ENCODE data around the gene STXBP2. TPM values are rescaled to one million over a fixed set of nuclear protein-coding genes. Genes with fewer than 3 reads are reported as not detected.
A peak's percentile ranks its signal among the peaks of the same experiment; 100 is the strongest.

STXBP2 gene
- total RNA-seq, 1 donor from 2014 or later: 12.7 TPM

DNA sequence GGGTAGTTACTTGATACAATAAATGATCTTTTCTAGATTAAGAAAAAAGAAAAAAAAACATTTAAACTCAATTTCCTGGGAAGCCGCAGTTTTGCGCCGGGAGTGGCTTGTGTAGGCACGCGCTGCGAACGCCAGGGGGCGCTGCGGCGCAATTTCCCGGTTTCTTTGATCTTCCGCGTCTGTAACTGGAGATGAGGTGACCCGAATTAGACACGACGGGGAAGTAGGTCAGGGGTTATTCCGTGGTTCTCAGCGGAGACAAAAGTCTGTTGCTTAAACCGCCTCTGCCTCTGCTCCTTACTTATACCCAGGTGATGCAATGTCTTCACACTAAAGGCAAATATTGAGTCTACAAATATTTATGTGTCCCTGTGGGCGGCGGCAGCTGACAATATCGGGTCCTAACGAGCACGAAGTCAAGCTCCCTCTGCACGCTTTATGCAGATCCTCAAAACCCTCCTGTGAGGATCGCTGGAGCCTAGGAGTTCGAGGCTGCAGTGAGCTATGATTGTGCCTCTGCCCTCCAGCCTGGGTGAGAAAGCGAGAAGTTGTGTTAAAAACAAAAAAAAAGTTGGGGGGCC is 15.2 kb downstream of the STXBP2 start:
- H3K36me3 ChIP-seq: no peaks in the 10 kb centered on the region
- H3K9me3 ChIP-seq (ENCODE audit: low read depth): no peaks in the 10 kb centered on the region
- H3K27ac Mint-ChIP-seq: peak overlapping the region; percentile 70
- peaks cover 62% of the 10 kb centered on the region for H3K27me3 ChIP-seq
- TF ChIP-seq EZH2 (IDR thresholded peaks at IDR 0.05): no peak
- TF ChIP-seq, protein P1, sequence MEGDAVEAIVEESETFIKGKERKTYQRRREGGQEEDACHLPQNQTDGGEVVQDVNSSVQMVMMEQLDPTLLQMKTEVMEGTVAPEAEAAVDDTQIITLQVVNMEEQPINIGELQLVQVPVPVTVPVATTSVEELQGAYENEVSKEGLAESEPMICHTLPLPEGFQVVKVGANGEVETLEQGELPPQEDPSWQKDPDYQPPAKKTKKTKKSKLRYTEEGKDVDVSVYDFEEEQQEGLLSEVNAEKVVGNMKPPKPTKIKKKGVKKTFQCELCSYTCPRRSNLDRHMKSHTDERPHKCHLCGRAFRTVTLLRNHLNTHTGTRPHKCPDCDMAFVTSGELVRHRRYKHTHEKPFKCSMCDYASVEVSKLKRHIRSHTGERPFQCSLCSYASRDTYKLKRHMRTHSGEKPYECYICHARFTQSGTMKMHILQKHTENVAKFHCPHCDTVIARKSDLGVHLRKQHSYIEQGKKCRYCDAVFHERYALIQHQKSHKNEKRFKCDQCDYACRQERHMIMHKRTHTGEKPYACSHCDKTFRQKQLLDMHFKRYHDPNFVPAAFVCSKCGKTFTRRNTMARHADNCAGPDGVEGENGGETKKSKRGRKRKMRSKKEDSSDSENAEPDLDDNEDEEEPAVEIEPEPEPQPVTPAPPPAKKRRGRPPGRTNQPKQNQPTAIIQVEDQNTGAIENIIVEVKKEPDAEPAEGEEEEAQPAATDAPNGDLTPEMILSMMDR (IDR thresholded peaks at IDR 0.05): peak; percentile 96
- TF ChIP-seq EZH2phosphoT487 (IDR thresholded peaks at IDR 0.05): no peak
- peaks cover 11% of the 10 kb centered on the region for H3K4me1 Mint-ChIP-seq
- peak overlapping the region; percentile 61 for H3K4me3 Mint-ChIP-seq
- H3K27me3 Mint-ChIP-seq (ENCODE audit: insufficient read depth, low read depth): peaks cover 16% of the 10 kb centered on the region
- H3K36me3 Mint-ChIP-seq: no peaks in the 10 kb centered on the region
- no peak overlapping the region for H3K27ac ChIP-seq
- no peak overlapping the region for H3K9ac ChIP-seq
- H2AFZ ChIP-seq (replicated peaks): peak overlapping the region; percentile 86
- H3K4me2 ChIP-seq: peak overlapping the region; percentile 75
- H3K79me2 ChIP-seq (ENCODE audit: low read depth): no peaks in the 10 kb centered on the region
- peaks cover 4% of the 10 kb centered on the region for H3F3A ChIP-seq (ENCODE audit: low read depth)
- H4K20me1 ChIP-seq (ENCODE audit: low read depth): no peaks in the 10 kb centered on the region
- no peaks in the 10 kb centered on the region for H3K9me3 Mint-ChIP-seq
- H3K4me3 ChIP-seq: peak overlapping the region; percentile 32
- peak; percentile 92 for DNase-seq (ENCODE audit: low spot score)
- peaks cover 4% of the 10 kb centered on the region for H3K4me1 ChIP-seq

DNA sequence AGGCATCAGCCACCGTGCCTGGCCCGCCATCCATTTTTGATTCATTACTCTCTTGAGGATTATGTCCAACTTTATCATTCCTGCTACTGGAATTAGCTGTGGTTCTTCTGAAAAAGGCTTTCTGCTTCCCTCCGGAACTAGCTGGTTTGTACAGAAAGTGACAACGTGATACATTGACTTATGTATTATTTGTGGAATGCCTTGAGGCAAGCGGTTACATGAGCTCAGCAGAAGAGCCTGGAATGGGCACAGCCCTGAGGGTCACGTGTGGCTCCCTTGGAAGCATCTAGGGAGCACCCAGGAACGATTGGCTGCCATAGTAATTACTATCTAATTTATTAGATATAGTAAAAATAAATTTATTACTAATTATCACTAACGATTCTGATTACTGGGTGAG is 17.5 kb downstream of the STXBP2 start:
- Histone ChIP-seq H3K9me3 (ENCODE audit: low read depth) (no peaks in the 10 kb centered on the region), H3K4me1 (peaks cover 4% of the 10 kb centered on the region), H3F3A (ENCODE audit: low read depth) (peaks cover 4% of the 10 kb centered on the region), H3K27me3 (peaks cover 62% of the 10 kb centered on the region), H3K9ac (no peak overlapping the region), H3K79me2 (ENCODE audit: low read depth) (no peaks in the 10 kb centered on the region), H4K20me1 (ENCODE audit: low read depth) (no peaks in the 10 kb centered on the region), H3K4me3 (no peak overlapping the region), H3K4me2 (no peak overlapping the region), H3K27ac (no peak overlapping the region), H2AFZ (replicated peaks) (no peak overlapping the region), H3K36me3 (no peaks in the 10 kb centered on the region)
- H3K4me3 Mint-ChIP-seq: no peak overlapping the region
- H3K9me3 Mint-ChIP-seq: no peaks in the 10 kb centered on the region
- H3K36me3 Mint-ChIP-seq: no peaks in the 10 kb centered on the region
- peaks cover 20% of the 10 kb centered on the region for H3K4me1 Mint-ChIP-seq
- no peak for DNase-seq (ENCODE audit: low spot score)
- H3K27me3 Mint-ChIP-seq (ENCODE audit: insufficient read depth, low read depth): peaks cover 16% of the 10 kb centered on the region
- H3K27ac Mint-ChIP-seq: no peak overlapping the region
- TF ChIP-seq, protein P1 (IDR thresholded peaks at IDR 0.05): no peak
- TF ChIP-seq EZH2 (IDR thresholded peaks at IDR 0.05) (no peak), EZH2phosphoT487 (IDR thresholded peaks at IDR 0.05) (no peak)

DNA sequence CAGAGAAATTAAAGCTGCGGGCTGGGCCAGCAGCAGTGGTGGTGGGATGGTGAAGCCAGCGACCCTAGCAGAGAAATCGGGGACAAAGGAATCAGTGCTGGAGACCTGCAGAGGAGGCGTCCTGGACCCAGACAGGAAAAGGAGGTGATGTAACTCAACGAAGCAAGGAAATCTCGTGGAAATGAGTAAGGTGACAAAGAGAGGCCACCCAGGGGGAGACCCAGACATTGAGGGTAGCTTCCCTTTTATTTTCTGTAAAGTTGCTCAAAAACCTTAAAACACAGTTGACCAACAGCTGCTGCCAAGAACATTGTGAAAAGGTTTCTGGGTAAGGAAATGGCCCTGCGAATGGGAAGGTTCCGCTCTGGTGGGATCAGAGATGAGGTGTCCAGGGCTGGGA is 18.7 kb downstream of the STXBP2 start:
- Histone ChIP-seq H2AFZ (replicated peaks) (no peak overlapping the region), H4K20me1 (ENCODE audit: low read depth) (no peaks in the 10 kb centered on the region), H3F3A (ENCODE audit: low read depth) (peaks cover 4% of the 10 kb centered on the region), H3K9ac (no peak overlapping the region), H3K4me3 (no peak overlapping the region), H3K36me3 (no peaks in the 10 kb centered on the region), H3K27me3 (peaks cover 54% of the 10 kb centered on the region), H3K79me2 (ENCODE audit: low read depth) (no peaks in the 10 kb centered on the region), H3K4me1 (peaks cover 4% of the 10 kb centered on the region), H3K27ac (no peak overlapping the region), H3K4me2 (no peak overlapping the region), H3K9me3 (ENCODE audit: low read depth) (no peaks in the 10 kb centered on the region)
- Mint-ChIP-seq H3K9me3 (no peaks in the 10 kb centered on the region), H3K4me1 (peaks cover 20% of the 10 kb centered on the region), H3K27ac (no peak overlapping the region), H3K4me3 (peak overlapping the region; percentile 50), H3K36me3 (no peaks in the 10 kb centered on the region), H3K27me3 (ENCODE audit: insufficient read depth, low read depth) (peaks cover 16% of the 10 kb centered on the region)
- DNase-seq (ENCODE audit: low spot score): no peak
- TF ChIP-seq, protein P1 (IDR thresholded peaks at IDR 0.05): no peak
- TF ChIP-seq EZH2phosphoT487 (IDR thresholded peaks at IDR 0.05) (no peak), EZH2 (IDR thresholded peaks at IDR 0.05) (no peak)
